Erythroblast (primary cell): ENCODE results near the gene ATXN7.

ENCODE experiments used
- GATA1 ChIP-seq: IDR thresholded peaks from 2 replicates; pipeline ENCODE4 v1.6.1; 2011; ENCODE audit warnings: low read depth, mild to moderate bottlenecking, control low read depth, low read length, moderate library complexity
- POLR2A ChIP-seq: IDR thresholded peaks from 2 replicates; pipeline ENCODE4 v1.6.1; 2011; ENCODE audit warnings: mild to moderate bottlenecking, low read length

GRCh38 chr3:63853106-63853505 lies 10.6 kb upstream of the ATXN7 start:
- TF ChIP-seq POLR2A (no peak), GATA1 (no peak)
